ENCODE results near the gene RPTN.

RPTN gene

GRCh38 chr1:152143150-152143887, 15.7 kb downstream of the RPTN start:
- H3K9me3 ChIP-seq (ENCODE audit: control insufficient read depth, low read length), result peaks cover 5% of the 10 kb centered on the region
- DNase-seq, result no peak
- peaks cover 3% of the 10 kb centered on the region for H3K27me3 ChIP-seq (replicated peaks; ENCODE audit: control insufficient read depth, insufficient read depth, low read length, poor library complexity, severe bottlenecking)
- H3K27ac ChIP-seq (ENCODE audit: insufficient read depth, low read length, poor library complexity, severe bottlenecking), result no peak overlapping the region
- no peaks in the 10 kb centered on the region for H3K4me1 ChIP-seq (ENCODE audit: control insufficient read depth, insufficient read depth, low read length, poor library complexity, severe bottlenecking)
- H3K36me3 ChIP-seq (ENCODE audit: control insufficient read depth, insufficient read depth, low read length), result no peaks in the 10 kb centered on the region
- H3K4me3 ChIP-seq (ENCODE audit: insufficient read depth, low read depth, low read length, poor library complexity, severe bottlenecking), result no peak overlapping the region

- Histone ChIP-seq H3K9me3 (ENCODE audit: control insufficient read depth, low read length) (no peaks in the 10 kb centered on the region), H3K27ac (ENCODE audit: insufficient read depth, low read length, poor library complexity, severe bottlenecking) (no peak overlapping the region), H3K36me3 (ENCODE audit: control insufficient read depth, insufficient read depth, low read length) (no peaks in the 10 kb centered on the region), H3K4me3 (ENCODE audit: insufficient read depth, low read depth, low read length, poor library complexity, severe bottlenecking) (no peak overlapping the region), H3K27me3 (replicated peaks; ENCODE audit: control insufficient read depth, insufficient read depth, low read length, poor library complexity, severe bottlenecking) (peaks cover 3% of the 10 kb centered on the region), H3K4me1 (ENCODE audit: control insufficient read depth, insufficient read depth, low read length, poor library complexity, severe bottlenecking) (no peaks in the 10 kb centered on the region)
- DNase-seq, result no peak
These were observed 16.9 kb downstream of the RPTN start for GRCh38 chr1:152141971-152142584.

GRCh38 chr1:152137215-152137614, 21.8 kb downstream of the RPTN start:
- H3K4me3 ChIP-seq (ENCODE audit: insufficient read depth, low read depth, low read length, poor library complexity, severe bottlenecking), result no peak overlapping the region
- no peak overlapping the region for H3K27ac ChIP-seq (ENCODE audit: insufficient read depth, low read length, poor library complexity, severe bottlenecking)
- no peaks in the 10 kb centered on the region for H3K4me1 ChIP-seq (ENCODE audit: control insufficient read depth, insufficient read depth, low read length, poor library complexity, severe bottlenecking)
- peaks cover 3% of the 10 kb centered on the region for H3K27me3 ChIP-seq (replicated peaks; ENCODE audit: control insufficient read depth, insufficient read depth, low read length, poor library complexity, severe bottlenecking)
- H3K9me3 ChIP-seq (ENCODE audit: control insufficient read depth, low read length), result no peaks in the 10 kb centered on the region
- no peaks in the 10 kb centered on the region for H3K36me3 ChIP-seq (ENCODE audit: control insufficient read depth, insufficient read depth, low read length)
- DNase-seq, result no peak

- no peaks in the 10 kb centered on the region for H3K9me3 ChIP-seq (ENCODE audit: control insufficient read depth, low read length)
- H3K27me3 ChIP-seq (replicated peaks; ENCODE audit: control insufficient read depth, insufficient read depth, low read length, poor library complexity, severe bottlenecking), result peaks cover 23% of the 10 kb centered on the region
- no peaks in the 10 kb centered on the region for H3K36me3 ChIP-seq (ENCODE audit: control insufficient read depth, insufficient read depth, low read length)
- H3K4me3 ChIP-seq (ENCODE audit: insufficient read depth, low read depth, low read length, poor library complexity, severe bottlenecking), result no peak overlapping the region
- no peak overlapping the region for H3K27ac ChIP-seq (ENCODE audit: insufficient read depth, low read length, poor library complexity, severe bottlenecking)
- no peaks in the 10 kb centered on the region for H3K4me1 ChIP-seq (ENCODE audit: control insufficient read depth, insufficient read depth, low read length, poor library complexity, severe bottlenecking)
- no peak for DNase-seq
These were observed 28.8 kb downstream of the RPTN start for GRCh38 chr1:152130186-152130585.

- Histone ChIP-seq H3K4me3 (ENCODE audit: insufficient read depth, low read depth, low read length, poor library complexity, severe bottlenecking) (no peak overlapping the region), H3K36me3 (ENCODE audit: control insufficient read depth, insufficient read depth, low read length) (no peaks in the 10 kb centered on the region), H3K27ac (ENCODE audit: insufficient read depth, low read length, poor library complexity, severe bottlenecking) (no peak overlapping the region), H3K4me1 (ENCODE audit: control insufficient read depth, insufficient read depth, low read length, poor library complexity, severe bottlenecking) (no peaks in the 10 kb centered on the region), H3K9me3 (ENCODE audit: control insufficient read depth, low read length) (no peaks in the 10 kb centered on the region), H3K27me3 (replicated peaks; ENCODE audit: control insufficient read depth, insufficient read depth, low read length, poor library complexity, severe bottlenecking) (peaks cover 23% of the 10 kb centered on the region)
- DNase-seq, result no peak
These were observed 31.4 kb downstream of the RPTN start for GRCh38 chr1:152127673-152128072.

- H3K4me1 ChIP-seq (ENCODE audit: control insufficient read depth, insufficient read depth, low read length, poor library complexity, severe bottlenecking), result no peaks in the 10 kb centered on the region
- no peaks in the 10 kb centered on the region for H3K36me3 ChIP-seq (ENCODE audit: control insufficient read depth, insufficient read depth, low read length)
- H3K27ac ChIP-seq (ENCODE audit: insufficient read depth, low read length, poor library complexity, severe bottlenecking), result no peak overlapping the region
- no peak overlapping the region for H3K4me3 ChIP-seq (ENCODE audit: insufficient read depth, low read depth, low read length, poor library complexity, severe bottlenecking)
- DNase-seq, result no peak
- no peaks in the 10 kb centered on the region for H3K9me3 ChIP-seq (ENCODE audit: control insufficient read depth, low read length)
- peaks cover 18% of the 10 kb centered on the region for H3K27me3 ChIP-seq (replicated peaks; ENCODE audit: control insufficient read depth, insufficient read depth, low read length, poor library complexity, severe bottlenecking)
These were observed 33.1 kb downstream of the RPTN start for GRCh38 chr1:152125834-152126443.

GRCh38 chr1:152118915-152119314, 40.1 kb downstream of the RPTN start:
- DNase-seq, result no peak
- no peaks in the 10 kb centered on the region for H3K9me3 ChIP-seq (ENCODE audit: control insufficient read depth, low read length)
- H3K4me3 ChIP-seq (ENCODE audit: insufficient read depth, low read depth, low read length, poor library complexity, severe bottlenecking), result no peak overlapping the region
- H3K27me3 ChIP-seq (replicated peaks; ENCODE audit: control insufficient read depth, insufficient read depth, low read length, poor library complexity, severe bottlenecking), result peaks cover 3% of the 10 kb centered on the region
- no peaks in the 10 kb centered on the region for H3K36me3 ChIP-seq (ENCODE audit: control insufficient read depth, insufficient read depth, low read length)
- no peaks in the 10 kb centered on the region for H3K4me1 ChIP-seq (ENCODE audit: control insufficient read depth, insufficient read depth, low read length, poor library complexity, severe bottlenecking)
- no peak overlapping the region for H3K27ac ChIP-seq (ENCODE audit: insufficient read depth, low read length, poor library complexity, severe bottlenecking)

- DNase-seq, result no peak
- Histone ChIP-seq H3K36me3 (ENCODE audit: control insufficient read depth, insufficient read depth, low read length) (no peaks in the 10 kb centered on the region), H3K4me3 (ENCODE audit: insufficient read depth, low read depth, low read length, poor library complexity, severe bottlenecking) (no peak within 1 kb of the TSS), H3K4me1 (ENCODE audit: control insufficient read depth, insufficient read depth, low read length, poor library complexity, severe bottlenecking) (peaks cover 12% of the 10 kb centered on the region), H3K27ac (ENCODE audit: insufficient read depth, low read length, poor library complexity, severe bottlenecking) (no peak within 1 kb of the TSS), H3K27me3 (replicated peaks; ENCODE audit: control insufficient read depth, insufficient read depth, low read length, poor library complexity, severe bottlenecking) (peaks cover 3% of the 10 kb centered on the region), H3K9me3 (ENCODE audit: control insufficient read depth, low read length) (no peaks in the 10 kb centered on the region)
These were observed 43.7 kb downstream of the RPTN start, which contains the start of gene TCHH for GRCh38 chr1:152115344-152115743. TSS of gene TCHH (minus strand) at chr1:152115444. CDS start at chr1:152114080, 1,364 bp downstream.

GRCh38 chr1:152112885-152113432, 46.1 kb downstream of the RPTN start:
- Histone ChIP-seq H3K9me3 (ENCODE audit: control insufficient read depth, low read length) (no peaks in the 10 kb centered on the region), H3K27me3 (replicated peaks; ENCODE audit: control insufficient read depth, insufficient read depth, low read length, poor library complexity, severe bottlenecking) (peaks cover 17% of the 10 kb centered on the region), H3K27ac (ENCODE audit: insufficient read depth, low read length, poor library complexity, severe bottlenecking) (no peak overlapping the region), H3K4me1 (ENCODE audit: control insufficient read depth, insufficient read depth, low read length, poor library complexity, severe bottlenecking) (peaks cover 30% of the 10 kb centered on the region), H3K4me3 (ENCODE audit: insufficient read depth, low read depth, low read length, poor library complexity, severe bottlenecking) (peak overlapping the region; percentile 71), H3K36me3 (ENCODE audit: control insufficient read depth, insufficient read depth, low read length) (no peaks in the 10 kb centered on the region)
- DNase-seq, result no peak

All from effector memory CD4-positive, alpha-beta T cell (primary cell).